ENCODE results near the gene RIC1. TPM values are rescaled to one million over a fixed set of nuclear protein-coding genes. Genes with fewer than 3 reads are reported as not detected.
"Not testable (repeated sequence)": the region's sequence is repeated elsewhere in the genome, so short reads cannot be mapped to it uniquely, and the experiment has no call there.

The RIC1 gene
- total RNA-seq, 2 donors from 2014 or later = 18.0 to 49.8 TPM

GRCh38 chr9:5650356-5651105 lies 21.6 kb downstream of the RIC1 start:
- WGBS = 93% methylated on average over 2 of the region's 2 CpGs
- no peak for TF ChIP-seq POLR2AphosphoS5 (IDR thresholded peaks at IDR 0.05)
- TF ChIP-seq, protein P1, sequence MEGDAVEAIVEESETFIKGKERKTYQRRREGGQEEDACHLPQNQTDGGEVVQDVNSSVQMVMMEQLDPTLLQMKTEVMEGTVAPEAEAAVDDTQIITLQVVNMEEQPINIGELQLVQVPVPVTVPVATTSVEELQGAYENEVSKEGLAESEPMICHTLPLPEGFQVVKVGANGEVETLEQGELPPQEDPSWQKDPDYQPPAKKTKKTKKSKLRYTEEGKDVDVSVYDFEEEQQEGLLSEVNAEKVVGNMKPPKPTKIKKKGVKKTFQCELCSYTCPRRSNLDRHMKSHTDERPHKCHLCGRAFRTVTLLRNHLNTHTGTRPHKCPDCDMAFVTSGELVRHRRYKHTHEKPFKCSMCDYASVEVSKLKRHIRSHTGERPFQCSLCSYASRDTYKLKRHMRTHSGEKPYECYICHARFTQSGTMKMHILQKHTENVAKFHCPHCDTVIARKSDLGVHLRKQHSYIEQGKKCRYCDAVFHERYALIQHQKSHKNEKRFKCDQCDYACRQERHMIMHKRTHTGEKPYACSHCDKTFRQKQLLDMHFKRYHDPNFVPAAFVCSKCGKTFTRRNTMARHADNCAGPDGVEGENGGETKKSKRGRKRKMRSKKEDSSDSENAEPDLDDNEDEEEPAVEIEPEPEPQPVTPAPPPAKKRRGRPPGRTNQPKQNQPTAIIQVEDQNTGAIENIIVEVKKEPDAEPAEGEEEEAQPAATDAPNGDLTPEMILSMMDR (IDR thresholded peaks at IDR 0.05) = no peak
- no peak for TF ChIP-seq POLR2A (IDR thresholded peaks at IDR 0.05)
- no peak overlapping the region for H3K27ac ChIP-seq
- no peak for DNase-seq (ENCODE audit: low spot score)
- H3K36me3 ChIP-seq = no peaks in the 10 kb centered on the region
- H3K4me3 ChIP-seq = no peak overlapping the region
- no peaks in the 10 kb centered on the region for H3K27me3 ChIP-seq (replicated peaks; ENCODE audit: insufficient read depth)
- intact Hi-C loops (cut with DNase I) = no loop called here
- no peaks in the 10 kb centered on the region for H3K4me1 ChIP-seq (replicated peaks)
- H3K9me3 ChIP-seq = no peaks in the 10 kb centered on the region

DNA sequence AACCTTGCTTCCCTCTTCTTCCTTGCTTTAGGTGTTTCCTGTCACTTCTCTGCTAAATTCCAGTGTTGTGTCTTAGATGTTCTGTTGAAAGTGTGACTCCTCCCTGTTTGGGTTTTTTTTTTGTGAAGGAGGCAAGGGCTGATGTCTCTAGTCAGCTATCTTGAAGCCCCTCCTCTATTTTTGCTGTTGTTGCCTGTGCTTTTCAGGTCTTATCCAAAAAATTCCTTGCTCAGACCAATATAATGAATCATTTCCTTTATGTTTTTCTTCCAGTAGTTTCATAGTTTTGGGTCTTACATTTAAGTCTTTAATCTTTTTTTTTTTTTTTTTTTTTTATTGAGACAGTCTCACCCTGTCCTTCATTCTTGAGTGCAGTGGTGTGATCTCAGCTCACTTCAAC lies 22.3 kb downstream of the RIC1 start:
- Histone ChIP-seq H3K27ac (no peak overlapping the region), H3K36me3 (no peaks in the 10 kb centered on the region), H3K27me3 (replicated peaks; ENCODE audit: insufficient read depth) (no peaks in the 10 kb centered on the region), H3K4me3 (no peak overlapping the region), H3K4me1 (replicated peaks) (no peaks in the 10 kb centered on the region), H3K9me3 (no peaks in the 10 kb centered on the region)
- TF ChIP-seq, protein P1 (IDR thresholded peaks at IDR 0.05) = no peak
- no peak for TF ChIP-seq POLR2A (IDR thresholded peaks at IDR 0.05)
- TF ChIP-seq POLR2AphosphoS5 (IDR thresholded peaks at IDR 0.05) = no peak
- no peak for DNase-seq (ENCODE audit: low spot score)
- intact Hi-C loops (cut with DNase I) = no loop called here

GRCh38 chr9:5652821-5653220 lies 23.9 kb downstream of the RIC1 start:
- H3K27me3 ChIP-seq (replicated peaks; ENCODE audit: insufficient read depth) = no peaks in the 10 kb centered on the region
- WGBS = 100% methylated on average over 1 of the region's 1 CpG
- no peaks in the 10 kb centered on the region for H3K4me1 ChIP-seq (replicated peaks)
- H3K4me3 ChIP-seq = no peak overlapping the region
- no peak for DNase-seq (ENCODE audit: low spot score)
- H3K36me3 ChIP-seq = no peaks in the 10 kb centered on the region
- TF ChIP-seq POLR2A (IDR thresholded peaks at IDR 0.05) (no peak), POLR2AphosphoS5 (IDR thresholded peaks at IDR 0.05) (no peak)
- TF ChIP-seq, protein P1 (IDR thresholded peaks at IDR 0.05) = no peak
- intact Hi-C loops (cut with DNase I) = no loop called here
- no peaks in the 10 kb centered on the region for H3K9me3 ChIP-seq
- no peak overlapping the region for H3K27ac ChIP-seq

- H3K4me1 ChIP-seq (replicated peaks); H3K27me3 ChIP-seq (replicated peaks; ENCODE audit: insufficient read depth); H3K9me3 ChIP-seq; H3K27ac ChIP-seq; DNase-seq (ENCODE audit: low spot score); intact Hi-C loops (cut with DNase I); H3K36me3 ChIP-seq; H3K4me3 ChIP-seq: not testable (repeated sequence)
- WGBS = 100% methylated on average over 1 of the region's 1 CpG
Measured at GRCh38 chr9:5662804-5663203, 33.9 kb downstream of the RIC1 start.

- H3K36me3 ChIP-seq = no peaks in the 10 kb centered on the region
- H3K4me3 ChIP-seq = no peak overlapping the region
- no peaks in the 10 kb centered on the region for H3K4me1 ChIP-seq (replicated peaks)
- H3K27ac ChIP-seq = no peak overlapping the region
- no peaks in the 10 kb centered on the region for H3K27me3 ChIP-seq (replicated peaks; ENCODE audit: insufficient read depth)
- H3K9me3 ChIP-seq = no peaks in the 10 kb centered on the region
- WGBS = 79% methylated on average over 3 of the region's 3 CpGs
- intact Hi-C loops (cut with DNase I) = no loop called here
- DNase-seq (ENCODE audit: low spot score) = no peak
- TF ChIP-seq POLR2A (IDR thresholded peaks at IDR 0.05) = no peak
- TF ChIP-seq, protein P1 (IDR thresholded peaks at IDR 0.05) = no peak
- TF ChIP-seq POLR2AphosphoS5 (IDR thresholded peaks at IDR 0.05) = no peak
Measured at GRCh38 chr9:5665059-5665458, 36.2 kb downstream of the RIC1 start.

Data from prostate gland (tissue), 2 donors.